PFSK-1 (cell line): ENCODE measurements around the gene JAKMIP2.

Experiments
- FOXP2 ChIP-seq: optimal IDR thresholded peaks from 2 replicates; pipeline ENCODE3; 2011; ENCODE audit warnings: borderline replicate concordance, control low read depth, inconsistent platforms; ENCODE audit not compliant: insufficient read depth; ENCODE audit errors: extremely low read length, extremely low read depth
- POLR2AphosphoS5 ChIP-seq: IDR thresholded peaks from 2 replicates; pipeline ENCODE4 v1.6.1; 2012; ENCODE audit warnings: low read depth, mild to moderate bottlenecking, control low read depth, low read length, moderate library complexity
- SIN3A ChIP-seq: IDR thresholded peaks from 2 replicates; pipeline ENCODE4 v1.6.1; 2012; ENCODE audit warnings: mild to moderate bottlenecking, low read length, moderate library complexity, borderline replicate concordance; ENCODE audit not compliant: insufficient read depth
- TAF1 ChIP-seq: IDR thresholded peaks from 2 replicates; pipeline ENCODE4 v1.6.1; 2012; ENCODE audit warnings: low read length, control low read depth, borderline replicate concordance; ENCODE audit not compliant: insufficient read depth
- TF ChIP-seq, protein P1 (sequence below), 2 experiments: IDR thresholded peaks; 2 replicates each; pipeline versions ENCODE4 v1.6.1 to v1.8.0; 2011 to 2012; ENCODE audit warnings: low read depth in 2 of 2, low read length in 2 of 2, control low read depth in 1 of 2, inconsistent platforms in 1 of 2, mild to moderate bottlenecking in 1 of 2, moderate library complexity in 1 of 2; ENCODE audit not compliant: insufficient read depth in 1 of 2

DNA sequence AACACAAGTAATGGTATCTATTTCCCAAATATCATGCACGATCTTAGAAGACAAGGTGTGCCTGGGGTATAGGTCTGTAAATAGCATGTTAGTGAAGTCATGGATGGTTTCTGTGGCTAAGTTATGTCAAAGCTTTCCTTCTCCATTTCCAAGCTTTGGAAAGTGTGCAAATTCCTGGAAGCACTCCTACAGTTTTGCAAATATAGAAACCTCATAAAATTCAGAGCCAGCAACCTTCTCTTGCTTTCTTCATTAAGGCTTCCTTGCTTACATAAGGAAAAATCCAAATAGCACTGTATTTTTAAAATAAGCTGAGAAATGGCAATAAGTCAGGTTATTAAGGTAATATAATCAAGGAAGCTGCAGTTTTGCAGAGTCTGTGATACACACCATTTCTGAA, 138.1 kb downstream of the JAKMIP2 start:
- no peak for TF ChIP-seq SIN3A
- no peak for TF ChIP-seq POLR2AphosphoS5
- TF ChIP-seq, protein P1, sequence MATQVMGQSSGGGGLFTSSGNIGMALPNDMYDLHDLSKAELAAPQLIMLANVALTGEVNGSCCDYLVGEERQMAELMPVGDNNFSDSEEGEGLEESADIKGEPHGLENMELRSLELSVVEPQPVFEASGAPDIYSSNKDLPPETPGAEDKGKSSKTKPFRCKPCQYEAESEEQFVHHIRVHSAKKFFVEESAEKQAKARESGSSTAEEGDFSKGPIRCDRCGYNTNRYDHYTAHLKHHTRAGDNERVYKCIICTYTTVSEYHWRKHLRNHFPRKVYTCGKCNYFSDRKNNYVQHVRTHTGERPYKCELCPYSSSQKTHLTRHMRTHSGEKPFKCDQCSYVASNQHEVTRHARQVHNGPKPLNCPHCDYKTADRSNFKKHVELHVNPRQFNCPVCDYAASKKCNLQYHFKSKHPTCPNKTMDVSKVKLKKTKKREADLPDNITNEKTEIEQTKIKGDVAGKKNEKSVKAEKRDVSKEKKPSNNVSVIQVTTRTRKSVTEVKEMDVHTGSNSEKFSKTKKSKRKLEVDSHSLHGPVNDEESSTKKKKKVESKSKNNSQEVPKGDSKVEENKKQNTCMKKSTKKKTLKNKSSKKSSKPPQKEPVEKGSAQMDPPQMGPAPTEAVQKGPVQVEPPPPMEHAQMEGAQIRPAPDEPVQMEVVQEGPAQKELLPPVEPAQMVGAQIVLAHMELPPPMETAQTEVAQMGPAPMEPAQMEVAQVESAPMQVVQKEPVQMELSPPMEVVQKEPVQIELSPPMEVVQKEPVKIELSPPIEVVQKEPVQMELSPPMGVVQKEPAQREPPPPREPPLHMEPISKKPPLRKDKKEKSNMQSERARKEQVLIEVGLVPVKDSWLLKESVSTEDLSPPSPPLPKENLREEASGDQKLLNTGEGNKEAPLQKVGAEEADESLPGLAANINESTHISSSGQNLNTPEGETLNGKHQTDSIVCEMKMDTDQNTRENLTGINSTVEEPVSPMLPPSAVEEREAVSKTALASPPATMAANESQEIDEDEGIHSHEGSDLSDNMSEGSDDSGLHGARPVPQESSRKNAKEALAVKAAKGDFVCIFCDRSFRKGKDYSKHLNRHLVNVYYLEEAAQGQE (IDR thresholded peaks at IDR 0.05; ENCODE audit: insufficient read depth in 1 of 2, low read depth in 2 of 2, low read length in 2 of 2), result no peak
- TF ChIP-seq TAF1, result no peak
- TF ChIP-seq FOXP2, result no peak
